Body of pancreas (tissue), 4 donors: ENCODE measurements around the gene SLC16A9. TPM values are rescaled to one million over a fixed set of nuclear protein-coding genes. Genes with fewer than 3 reads are reported as not detected.

Experiments
- ATAC-seq: fragments of 150-250 bp; one replicate; pipeline ENCODE4 v1.9.1; 2016
- DNase-seq, 4 donors: peaks; one replicate each; pipeline ENCODE4 v3.0.0-alpha.2; 2019
- H3K27ac ChIP-seq, 4 donors: fragments of 200-600 bp; sonication (generic); 1 replicate in 3 of 4; 2 replicates in 1 of 4; pipeline versions ENCODE4 v1.5.1 to v1.6.1; 2016 to 2019; ENCODE audit warnings: mild to moderate bottlenecking in 1 of 4, mixed read lengths in 1 of 4, moderate library complexity in 1 of 4
- H3K27me3 ChIP-seq, 2 donors: fragments of 200-600 bp; sonication (generic); one replicate each; pipeline ENCODE4 v1.6.0; 2016; ENCODE audit warnings: mild to moderate bottlenecking in 1 of 2
- H3K36me3 ChIP-seq, 2 donors: fragments of 200-600 bp; sonication (generic); replicated peaks in 1 of 2; 2 replicates each; pipeline ENCODE4 v1.5.1; 2016; ENCODE audit warnings: low read depth in 2 of 2; ENCODE audit not compliant: insufficient read depth in 1 of 2
- H3K4me1 ChIP-seq: fragments of 200-600 bp; sonication (generic); one replicate; pipeline ENCODE4 v1.6.0; 2016
- H3K4me3 ChIP-seq, 2 donors: fragments of 200-600 bp; sonication (generic); 1 replicate in 1 of 2; 2 replicates in 1 of 2; pipeline ENCODE4 v1.5.1; 2016 to 2019
- H3K9me3 ChIP-seq, 3 donors: fragments of 200-600 bp; sonication (generic); 1 replicate in 2 of 3; 2 replicates in 1 of 3; pipeline ENCODE4 v1.5.1; 2016
- POLR2A ChIP-seq, 3 donors: fragments of 450-650 bp; IDR thresholded peaks; one replicate each; pipeline ENCODE4 v1.6.1; 2016; ENCODE audit warnings: antibody characterized with exemption in 3 of 3, mild to moderate bottlenecking in 2 of 3
- WGBS, 2 donors: methylation state at CpG; one replicate each; pipeline ENCODE4 v1.1.5; 2017; 5-methylcytosine and 5-hydroxymethylcytosine counted together
- intact Hi-C: fragments of 100-400 bp; cut with DNase I; formaldehyde crosslinking; loops from one replicate; pipeline ENCODE4 v1.15.1; 2023
- total RNA-seq, 2 donors: library from RNA; depleted of rRNA; stranded (reverse); fragments of >200 nt; gene quantifications; one replicate each; pipeline ENCODE4 v1.1.0, GENCODE V29; 2016
- TF ChIP-seq, protein P1 (sequence below), 7 experiments: fragments of 450-650 bp in 4 of 7; fragments of 200-600 bp in 3 of 7; sonication (generic) in 3 of 7; IDR thresholded peaks; one replicate each; pipeline ENCODE4 v1.5.1; 2016 to 2019; ENCODE audit warnings: antibody characterized with exemption in 7 of 7

The SLC16A9 gene
- total RNA-seq, 2 donors from 2014 or later = 0.78 to 2.6 TPM

GRCh38 chr10:59677253-59677831, 32.3 kb downstream of the SLC16A9 start:
- no peak overlapping the region for H3K4me3 ChIP-seq
- H3K27ac ChIP-seq = no peak overlapping the region
- intact Hi-C loops = no loop called here
- H3K9me3 ChIP-seq = no peaks in the 10 kb centered on the region
- 57 to 58% methylated on average over 5 of the region's 5 CpGs for WGBS, 2 donors
- TF ChIP-seq, protein P1, sequence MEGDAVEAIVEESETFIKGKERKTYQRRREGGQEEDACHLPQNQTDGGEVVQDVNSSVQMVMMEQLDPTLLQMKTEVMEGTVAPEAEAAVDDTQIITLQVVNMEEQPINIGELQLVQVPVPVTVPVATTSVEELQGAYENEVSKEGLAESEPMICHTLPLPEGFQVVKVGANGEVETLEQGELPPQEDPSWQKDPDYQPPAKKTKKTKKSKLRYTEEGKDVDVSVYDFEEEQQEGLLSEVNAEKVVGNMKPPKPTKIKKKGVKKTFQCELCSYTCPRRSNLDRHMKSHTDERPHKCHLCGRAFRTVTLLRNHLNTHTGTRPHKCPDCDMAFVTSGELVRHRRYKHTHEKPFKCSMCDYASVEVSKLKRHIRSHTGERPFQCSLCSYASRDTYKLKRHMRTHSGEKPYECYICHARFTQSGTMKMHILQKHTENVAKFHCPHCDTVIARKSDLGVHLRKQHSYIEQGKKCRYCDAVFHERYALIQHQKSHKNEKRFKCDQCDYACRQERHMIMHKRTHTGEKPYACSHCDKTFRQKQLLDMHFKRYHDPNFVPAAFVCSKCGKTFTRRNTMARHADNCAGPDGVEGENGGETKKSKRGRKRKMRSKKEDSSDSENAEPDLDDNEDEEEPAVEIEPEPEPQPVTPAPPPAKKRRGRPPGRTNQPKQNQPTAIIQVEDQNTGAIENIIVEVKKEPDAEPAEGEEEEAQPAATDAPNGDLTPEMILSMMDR (IDR thresholded peaks at IDR 0.05) = no peak
- TF ChIP-seq POLR2A (IDR thresholded peaks at IDR 0.05) = no peak
- no peak for DNase-seq
- no peaks in the 10 kb centered on the region for H3K36me3 ChIP-seq
- ATAC-seq = no peak
- H3K27me3 ChIP-seq = no peaks in the 10 kb centered on the region
- no peaks in the 10 kb centered on the region for H3K4me1 ChIP-seq

DNA sequence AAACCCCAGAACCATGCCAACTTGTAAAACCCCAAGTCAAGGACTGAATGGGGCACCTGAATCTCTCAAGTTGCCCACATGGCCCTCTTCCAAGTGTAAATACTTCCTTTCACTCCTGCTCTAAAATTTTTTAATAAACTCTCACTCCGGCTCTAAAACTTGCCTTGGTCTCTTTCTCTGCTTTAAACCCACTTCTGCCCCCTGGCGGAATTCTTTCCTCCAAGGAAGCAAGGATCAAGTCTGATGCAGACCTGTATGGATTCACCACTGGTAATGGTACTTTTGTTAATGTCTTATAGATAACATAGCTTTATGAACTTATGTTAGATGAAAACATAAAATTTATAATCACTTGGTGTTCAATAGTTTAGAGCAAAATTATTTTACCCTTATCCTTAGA, 33.8 kb downstream of the SLC16A9 start:
- WGBS, 2 donors = 74 to 75% methylated on average over 2 of the region's 2 CpGs
- TF ChIP-seq, protein P1 (IDR thresholded peaks at IDR 0.05) = peak in 1 of 7 experiments; percentile 11
- no peak for TF ChIP-seq POLR2A (IDR thresholded peaks at IDR 0.05)
- Histone ChIP-seq H3K27me3 (no peaks in the 10 kb centered on the region), H3K9me3 (no peaks in the 10 kb centered on the region), H3K4me3 (no peak overlapping the region), H3K36me3 (no peaks in the 10 kb centered on the region), H3K4me1 (no peaks in the 10 kb centered on the region), H3K27ac (no peak overlapping the region)
- intact Hi-C loops = no loop called here
- DNase-seq (peak; percentile 12 to 52 (median 27)), ATAC-seq (no peak)

DNA sequence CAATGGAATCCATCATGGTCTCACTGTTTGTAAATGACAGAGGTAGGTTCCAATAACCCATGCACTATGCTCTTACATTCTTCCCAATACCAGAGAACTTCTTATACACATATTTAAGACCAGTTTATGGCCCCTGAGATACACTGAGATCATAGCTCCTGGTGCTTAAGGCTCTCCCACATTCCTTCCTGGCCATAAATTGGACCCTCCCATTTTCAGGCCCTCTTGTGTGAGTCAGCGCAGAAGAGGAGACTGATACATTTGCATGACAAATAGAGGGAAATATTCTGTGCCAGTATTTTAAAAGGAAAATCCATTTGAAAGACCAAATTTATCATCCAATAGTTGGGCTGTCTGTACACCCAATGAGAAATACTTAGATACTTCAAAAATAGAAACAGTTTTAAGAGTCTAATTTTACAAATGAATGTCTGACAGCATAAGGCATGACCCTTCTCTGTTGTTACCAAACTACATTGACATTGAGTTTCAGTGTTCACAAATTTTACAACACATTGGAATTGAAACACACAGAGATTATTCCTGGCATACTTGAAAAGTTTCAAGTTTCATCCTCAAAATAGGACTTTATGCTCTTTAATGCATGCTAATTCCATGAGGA, 35.3 kb downstream of the SLC16A9 start:
- no peaks in the 10 kb centered on the region for H3K36me3 ChIP-seq
- DNase-seq (no peak), ATAC-seq (no peak)
- no peaks in the 10 kb centered on the region for H3K27me3 ChIP-seq
- WGBS, 2 donors = 95 to 100% methylated on average over 1 of the region's 1 CpG
- H3K9me3 ChIP-seq = no peaks in the 10 kb centered on the region
- intact Hi-C loops = no loop called here
- TF ChIP-seq, protein P1 (IDR thresholded peaks at IDR 0.05) = no peak
- TF ChIP-seq POLR2A (IDR thresholded peaks at IDR 0.05) = no peak
- H3K27ac ChIP-seq = no peak overlapping the region
- no peak overlapping the region for H3K4me3 ChIP-seq
- H3K4me1 ChIP-seq = no peaks in the 10 kb centered on the region

- no peak for ATAC-seq
Observed at GRCh38 chr10:59672150-59672875, 37.3 kb downstream of the SLC16A9 start.

More at GRCh38 chr10:59672150-59672875, 37.3 kb downstream of the SLC16A9 start:
- TF ChIP-seq, protein P1 (IDR thresholded peaks at IDR 0.05) = no peak
- TF ChIP-seq POLR2A (IDR thresholded peaks at IDR 0.05) = no peak
- H3K27ac ChIP-seq = no peak overlapping the region
- no peaks in the 10 kb centered on the region for H3K27me3 ChIP-seq
- DNase-seq = no peak
- no peaks in the 10 kb centered on the region for H3K9me3 ChIP-seq
- no peaks in the 10 kb centered on the region for H3K4me1 ChIP-seq
- intact Hi-C loops = no loop called here
- WGBS, 2 donors = 90 to 97% methylated on average over 2 of the region's 2 CpGs
- H3K4me3 ChIP-seq = no peak overlapping the region
- no peaks in the 10 kb centered on the region for H3K36me3 ChIP-seq
